ENCODE data around the gene HBA2. TPM values are rescaled to one million over a fixed set of nuclear protein-coding genes. Genes with fewer than 3 reads are reported as not detected.

The HBA2 gene
- total RNA-seq, 1 donor from 2014 or later = not detected

DNA sequence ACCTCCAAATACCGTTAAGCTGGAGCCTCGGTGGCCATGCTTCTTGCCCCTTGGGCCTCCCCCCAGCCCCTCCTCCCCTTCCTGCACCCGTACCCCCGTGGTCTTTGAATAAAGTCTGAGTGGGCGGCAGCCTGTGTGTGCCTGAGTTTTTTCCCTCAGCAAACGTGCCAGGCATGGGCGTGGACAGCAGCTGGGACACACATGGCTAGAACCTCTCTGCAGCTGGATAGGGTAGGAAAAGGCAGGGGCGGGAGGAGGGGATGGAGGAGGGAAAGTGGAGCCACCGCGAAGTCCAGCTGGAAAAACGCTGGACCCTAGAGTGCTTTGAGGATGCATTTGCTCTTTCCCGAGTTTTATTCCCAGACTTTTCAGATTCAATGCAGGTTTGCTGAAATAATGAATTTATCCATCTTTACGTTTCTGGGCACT lies 4.7 kb downstream of the HBA2 start:
- no peaks in the 10 kb centered on the region for H3K9me3 Mint-ChIP-seq (ENCODE audit: low read depth)
- H3K27ac Mint-ChIP-seq (ENCODE audit: unreplicated experiment) = no peak overlapping the region
- no peak overlapping the region for H3K4me3 Mint-ChIP-seq (ENCODE audit: unreplicated experiment)
- H3K4me1 Mint-ChIP-seq (ENCODE audit: low read depth) = peaks cover 8% of the 10 kb centered on the region
- DNase-seq (ENCODE audit: low spot score) = no peak
- TF ChIP-seq, protein P1, sequence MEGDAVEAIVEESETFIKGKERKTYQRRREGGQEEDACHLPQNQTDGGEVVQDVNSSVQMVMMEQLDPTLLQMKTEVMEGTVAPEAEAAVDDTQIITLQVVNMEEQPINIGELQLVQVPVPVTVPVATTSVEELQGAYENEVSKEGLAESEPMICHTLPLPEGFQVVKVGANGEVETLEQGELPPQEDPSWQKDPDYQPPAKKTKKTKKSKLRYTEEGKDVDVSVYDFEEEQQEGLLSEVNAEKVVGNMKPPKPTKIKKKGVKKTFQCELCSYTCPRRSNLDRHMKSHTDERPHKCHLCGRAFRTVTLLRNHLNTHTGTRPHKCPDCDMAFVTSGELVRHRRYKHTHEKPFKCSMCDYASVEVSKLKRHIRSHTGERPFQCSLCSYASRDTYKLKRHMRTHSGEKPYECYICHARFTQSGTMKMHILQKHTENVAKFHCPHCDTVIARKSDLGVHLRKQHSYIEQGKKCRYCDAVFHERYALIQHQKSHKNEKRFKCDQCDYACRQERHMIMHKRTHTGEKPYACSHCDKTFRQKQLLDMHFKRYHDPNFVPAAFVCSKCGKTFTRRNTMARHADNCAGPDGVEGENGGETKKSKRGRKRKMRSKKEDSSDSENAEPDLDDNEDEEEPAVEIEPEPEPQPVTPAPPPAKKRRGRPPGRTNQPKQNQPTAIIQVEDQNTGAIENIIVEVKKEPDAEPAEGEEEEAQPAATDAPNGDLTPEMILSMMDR (IDR thresholded peaks at IDR 0.05) = no peak
- no peaks in the 10 kb centered on the region for H3K36me3 Mint-ChIP-seq (ENCODE audit: low read depth)
- H3K27me3 Mint-ChIP-seq (ENCODE audit: low read depth) = peaks cover 35% of the 10 kb centered on the region

DNA sequence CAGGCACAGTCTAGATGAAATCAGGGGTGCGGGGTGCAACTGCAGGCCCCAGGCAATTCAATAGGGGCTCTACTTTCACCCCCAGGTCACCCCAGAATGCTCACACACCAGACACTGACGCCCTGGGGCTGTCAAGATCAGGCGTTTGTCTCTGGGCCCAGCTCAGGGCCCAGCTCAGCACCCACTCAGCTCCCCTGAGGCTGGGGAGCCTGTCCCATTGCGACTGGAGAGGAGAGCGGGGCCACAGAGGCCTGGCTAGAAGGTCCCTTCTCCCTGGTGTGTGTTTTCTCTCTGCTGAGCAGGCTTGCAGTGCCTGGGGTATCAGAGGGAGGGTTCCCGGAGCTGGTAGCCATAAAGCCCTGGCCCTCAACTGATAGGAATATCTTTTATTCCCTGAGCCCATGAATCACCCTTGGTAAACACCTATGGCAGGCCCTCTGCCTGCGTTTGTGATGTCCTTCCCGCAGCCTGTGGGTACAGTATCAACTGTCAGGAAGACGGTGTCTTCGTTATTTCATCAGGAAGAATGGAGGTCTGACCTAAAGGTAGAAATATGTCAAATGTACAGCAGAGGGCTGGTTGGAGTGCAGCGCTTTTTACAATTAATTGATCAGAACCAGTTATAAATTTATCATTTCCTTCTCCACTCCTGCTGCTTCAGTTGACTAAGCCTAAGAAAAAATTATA lies 5.4 kb downstream of the HBA2 start:
- no peak overlapping the region for H3K4me3 Mint-ChIP-seq (ENCODE audit: unreplicated experiment)
- no peak for DNase-seq (ENCODE audit: low spot score)
- peaks cover 8% of the 10 kb centered on the region for H3K4me1 Mint-ChIP-seq (ENCODE audit: low read depth)
- TF ChIP-seq, protein P1 (IDR thresholded peaks at IDR 0.05) = no peak
- H3K27me3 Mint-ChIP-seq (ENCODE audit: low read depth) = peaks cover 35% of the 10 kb centered on the region
- no peak overlapping the region for H3K27ac Mint-ChIP-seq (ENCODE audit: unreplicated experiment)
- no peaks in the 10 kb centered on the region for H3K9me3 Mint-ChIP-seq (ENCODE audit: low read depth)
- no peaks in the 10 kb centered on the region for H3K36me3 Mint-ChIP-seq (ENCODE audit: low read depth)

DNA sequence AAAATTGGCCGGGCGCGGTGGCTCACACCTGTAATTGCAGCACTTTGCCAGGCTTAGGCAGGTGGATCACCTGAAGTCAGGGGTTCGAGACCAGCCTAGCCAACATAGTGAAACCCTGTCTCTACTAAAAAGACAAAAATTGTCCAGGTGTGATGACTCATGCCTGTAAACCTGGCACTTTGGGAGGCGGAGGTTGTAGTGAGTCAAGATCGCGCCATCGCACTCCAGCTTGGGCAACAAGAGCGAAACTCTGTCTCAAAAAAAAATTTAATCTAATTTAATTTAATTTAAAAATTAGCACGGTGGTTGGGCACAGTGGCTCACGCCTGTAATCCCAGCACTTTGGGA lies 6.0 kb downstream of the HBA2 start:
- H3K27ac Mint-ChIP-seq (ENCODE audit: unreplicated experiment) = no peak overlapping the region
- peaks cover 8% of the 10 kb centered on the region for H3K4me1 Mint-ChIP-seq (ENCODE audit: low read depth)
- DNase-seq (ENCODE audit: low spot score) = no peak
- no peak overlapping the region for H3K4me3 Mint-ChIP-seq (ENCODE audit: unreplicated experiment)
- H3K9me3 Mint-ChIP-seq (ENCODE audit: low read depth) = no peaks in the 10 kb centered on the region
- H3K27me3 Mint-ChIP-seq (ENCODE audit: low read depth) = peaks cover 32% of the 10 kb centered on the region
- TF ChIP-seq, protein P1 (IDR thresholded peaks at IDR 0.05) = no peak
- no peaks in the 10 kb centered on the region for H3K36me3 Mint-ChIP-seq (ENCODE audit: low read depth)

DNA sequence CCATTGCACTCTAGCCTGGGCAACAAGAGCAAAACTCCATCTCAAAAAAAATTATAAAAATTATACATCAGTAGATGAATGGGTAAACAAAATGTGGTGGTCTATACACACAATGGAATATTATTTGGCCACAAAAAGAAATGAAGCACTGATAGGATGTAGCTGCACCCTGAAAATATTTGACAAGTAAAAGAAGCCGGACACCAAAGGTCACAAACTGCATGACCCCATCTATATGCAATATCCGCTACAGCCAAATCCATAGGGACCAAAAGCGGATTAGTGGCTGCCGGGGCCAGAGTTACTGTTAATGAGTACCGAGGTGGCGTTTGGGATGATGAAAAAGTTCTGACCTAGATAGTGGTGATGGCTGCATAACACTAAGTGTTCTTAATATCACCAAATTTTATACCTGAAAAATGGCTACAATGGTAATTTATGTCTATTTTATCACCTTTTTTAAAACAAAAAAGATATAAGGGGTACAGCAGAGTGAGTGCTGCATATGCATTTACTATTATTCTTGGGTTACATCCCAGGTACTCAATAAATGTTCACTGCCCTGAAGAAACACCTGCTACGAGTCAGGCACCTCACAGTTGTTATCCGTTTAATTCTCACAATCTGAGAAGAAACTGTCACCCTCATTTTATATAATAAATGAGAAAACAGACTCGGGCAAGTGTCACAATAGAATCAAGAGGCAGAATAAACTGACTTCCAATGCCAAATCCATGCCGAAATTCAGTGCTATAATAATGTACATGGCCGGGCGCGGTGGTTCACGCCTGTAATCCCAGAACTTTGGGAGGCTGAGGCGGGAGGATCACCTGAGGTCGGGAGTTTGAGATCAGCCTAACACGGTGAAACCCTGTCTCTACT lies 6.8 kb downstream of the HBA2 start:
- no peaks in the 10 kb centered on the region for H3K36me3 Mint-ChIP-seq (ENCODE audit: low read depth)
- H3K9me3 Mint-ChIP-seq (ENCODE audit: low read depth) = no peaks in the 10 kb centered on the region
- TF ChIP-seq, protein P1 (IDR thresholded peaks at IDR 0.05) = no peak
- peaks cover 29% of the 10 kb centered on the region for H3K27me3 Mint-ChIP-seq (ENCODE audit: low read depth)
- no peak overlapping the region for H3K27ac Mint-ChIP-seq (ENCODE audit: unreplicated experiment)
- peak overlapping the region; percentile 45 for H3K4me3 Mint-ChIP-seq (ENCODE audit: unreplicated experiment)
- H3K4me1 Mint-ChIP-seq (ENCODE audit: low read depth) = peaks cover 7% of the 10 kb centered on the region
- DNase-seq (ENCODE audit: low spot score) = no peak

DNA sequence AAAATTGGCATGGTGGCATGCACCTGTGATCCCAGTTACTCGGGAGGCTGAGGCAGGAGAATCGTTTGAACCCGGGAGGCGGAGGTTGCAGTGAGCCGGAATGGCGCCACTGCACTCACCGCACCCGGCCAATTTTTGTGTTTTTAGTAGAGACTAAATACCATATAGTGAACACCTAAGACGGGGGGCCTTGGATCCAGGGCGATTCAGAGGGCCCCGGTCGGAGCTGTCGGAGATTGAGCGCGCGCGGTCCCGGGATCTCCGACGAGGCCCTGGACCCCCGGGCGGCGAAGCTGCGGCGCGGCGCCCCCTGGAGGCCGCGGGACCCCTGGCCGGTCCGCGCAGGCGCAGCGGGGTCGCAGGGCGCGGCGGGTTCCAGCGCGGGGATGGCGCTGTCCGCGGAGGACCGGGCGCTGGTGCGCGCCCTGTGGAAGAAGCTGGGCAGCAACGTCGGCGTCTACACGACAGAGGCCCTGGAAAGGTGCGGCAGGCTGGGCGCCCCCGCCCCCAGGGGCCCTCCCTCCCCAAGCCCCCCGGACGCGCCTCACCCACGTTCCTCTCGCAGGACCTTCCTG lies 7.5 kb downstream of the HBA2 start, which contains the start of gene HBQ1:
HBQ1 (plus strand) TSS at position 359 of the 575 bp plus-strand sequence; CDS start at position 387, 28 bp downstream.
- no peak for DNase-seq (ENCODE audit: low spot score)
- Mint-ChIP-seq H3K36me3 (ENCODE audit: low read depth) (peaks cover 2% of the 10 kb centered on the region), H3K4me1 (ENCODE audit: low read depth) (peaks cover 6% of the 10 kb centered on the region), H3K4me3 (ENCODE audit: unreplicated experiment) (peak within 1 kb of the TSS; percentile 45), H3K27me3 (ENCODE audit: low read depth) (peaks cover 23% of the 10 kb centered on the region), H3K27ac (ENCODE audit: unreplicated experiment) (no peak within 1 kb of the TSS), H3K9me3 (ENCODE audit: low read depth) (no peaks in the 10 kb centered on the region)
- TF ChIP-seq, protein P1 (IDR thresholded peaks at IDR 0.05) = peak; percentile 77

Data from chondrocyte (in vitro differentiated cells).